Muscle layer of duodenum (tissue), 2 donors: ENCODE results near the gene CACNA1B.
A peak's percentile ranks its signal among the peaks of the same experiment; 100 is the strongest.

ENCODE experiments used
- H3K27ac ChIP-seq: one replicate; pipeline ENCODE4 v1.7.0; 2013; ENCODE audit warnings: mild to moderate bottlenecking, low read length
- H3K27me3 ChIP-seq: one replicate; pipeline ENCODE4 v1.7.0; 2013; ENCODE audit warnings: low read depth, mild to moderate bottlenecking, control low read depth, low read length
- H3K36me3 ChIP-seq, 2 donors: one replicate each; pipeline ENCODE4 v1.7.0; 2013; ENCODE audit warnings: low read length in 2 of 2, control low read depth in 1 of 2, mild to moderate bottlenecking in 1 of 2; ENCODE audit not compliant: insufficient read depth in 2 of 2, control insufficient read depth in 1 of 2
- H3K4me1 ChIP-seq, 2 donors: one replicate each; pipeline ENCODE4 v1.7.0; 2013; ENCODE audit warnings: low read length in 2 of 2, mild to moderate bottlenecking in 2 of 2, control low read depth in 1 of 2, moderate library complexity in 1 of 2; ENCODE audit not compliant: insufficient read depth in 2 of 2, control insufficient read depth in 1 of 2
- H3K4me3 ChIP-seq, 2 donors: one replicate each; pipeline ENCODE4 v1.7.0; 2013; ENCODE audit warnings: low read length in 2 of 2, low read depth in 1 of 2, mild to moderate bottlenecking in 1 of 2
- H3K9me3 ChIP-seq, 2 donors: one replicate each; pipeline ENCODE4 v1.7.0; 2013; ENCODE audit warnings: low read length in 2 of 2, control low read depth in 1 of 2, mild to moderate bottlenecking in 1 of 2; ENCODE audit not compliant: control insufficient read depth in 1 of 2
- donor health status: healthy.

The CACNA1B gene

DNA sequence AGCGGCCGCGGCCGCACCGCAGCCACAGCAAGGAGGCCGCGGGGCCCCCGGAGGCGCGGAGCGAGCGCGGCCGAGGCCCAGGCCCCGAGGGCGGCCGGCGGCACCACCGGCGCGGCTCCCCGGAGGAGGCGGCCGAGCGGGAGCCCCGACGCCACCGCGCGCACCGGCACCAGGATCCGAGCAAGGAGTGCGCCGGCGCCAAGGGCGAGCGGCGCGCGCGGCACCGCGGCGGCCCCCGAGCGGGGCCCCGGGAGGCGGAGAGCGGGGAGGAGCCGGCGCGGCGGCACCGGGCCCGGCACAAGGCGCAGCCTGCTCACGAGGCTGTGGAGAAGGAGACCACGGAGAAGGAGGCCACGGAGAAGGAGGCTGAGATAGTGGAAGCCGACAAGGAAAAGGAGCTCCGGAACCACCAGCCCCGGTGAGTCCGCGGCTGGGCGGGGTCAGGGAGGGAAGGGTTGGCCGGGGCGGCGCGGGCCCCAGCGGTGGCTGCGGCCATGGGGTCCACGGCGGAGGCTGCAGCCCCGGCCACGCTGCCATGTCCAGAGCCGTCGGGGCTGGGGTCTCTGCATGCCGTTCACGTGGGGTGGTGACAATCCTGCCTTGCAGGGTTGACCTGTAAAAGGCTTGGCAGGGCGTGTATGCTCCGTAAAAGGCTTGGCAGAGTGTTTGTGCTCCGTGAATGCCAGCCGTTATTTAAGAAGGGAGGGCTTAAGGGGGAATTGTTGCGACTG, 146.0 kb downstream of the CACNA1B start:
- no peaks in the 10 kb centered on the region for H3K9me3 ChIP-seq
- peaks cover 0 to 10% of the 10 kb centered on the region in 2 donors for H3K4me1 ChIP-seq
- H3K36me3 ChIP-seq: no peaks in the 10 kb centered on the region
- no peak overlapping the region for H3K27ac ChIP-seq
- peaks cover 5% of the 10 kb centered on the region for H3K27me3 ChIP-seq
- H3K4me3 ChIP-seq: peak overlapping the region in 1 of 2 donors; percentile 48

DNA sequence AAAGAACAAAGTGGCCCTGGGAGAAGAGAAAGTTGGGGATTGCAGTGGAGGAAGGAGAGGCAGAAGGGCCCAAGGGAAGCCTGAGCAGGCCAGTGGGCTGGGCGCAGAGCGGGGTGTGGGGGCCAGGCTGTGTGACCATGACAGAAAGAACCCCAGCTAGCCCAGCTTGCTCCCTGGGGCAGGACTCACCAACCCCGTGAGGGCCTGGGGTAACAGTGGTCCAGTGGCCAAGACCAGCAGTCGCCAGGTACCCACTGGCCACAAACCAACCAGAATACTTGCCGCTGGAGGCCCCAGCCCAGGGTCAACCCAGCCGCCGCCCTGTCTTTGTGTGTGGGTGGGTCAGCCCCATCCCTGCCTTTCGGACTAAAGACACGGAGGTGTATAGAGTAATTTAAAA, 146.5 kb downstream of the CACNA1B start:
- Histone ChIP-seq H3K4me1 (peaks cover 0 to 10% of the 10 kb centered on the region in 2 donors), H3K9me3 (no peaks in the 10 kb centered on the region), H3K36me3 (no peaks in the 10 kb centered on the region), H3K27me3 (peaks cover 5% of the 10 kb centered on the region), H3K4me3 (peak overlapping the region in 1 of 2 donors; percentile 48), H3K27ac (no peak overlapping the region)

DNA sequence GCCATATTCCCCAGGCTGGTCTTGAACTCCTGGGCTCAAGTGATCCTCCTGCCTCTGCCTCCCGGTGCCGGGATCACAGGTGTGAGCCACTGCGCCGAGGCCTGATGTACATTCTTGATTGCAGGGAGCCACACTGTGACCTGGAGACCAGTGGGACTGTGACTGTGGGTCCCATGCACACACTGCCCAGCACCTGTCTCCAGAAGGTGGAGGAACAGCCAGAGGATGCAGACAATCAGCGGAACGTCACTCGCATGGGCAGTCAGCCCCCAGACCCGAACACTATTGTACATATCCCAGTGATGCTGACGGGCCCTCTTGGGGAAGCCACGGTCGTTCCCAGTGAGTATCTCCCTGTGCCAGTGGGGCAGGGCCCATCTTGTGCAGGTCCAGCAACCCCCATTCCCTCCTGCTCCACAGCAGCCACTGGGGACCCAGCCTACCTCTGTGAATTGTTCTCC, 147.3 kb downstream of the CACNA1B start:
- Histone ChIP-seq H3K9me3 (no peaks in the 10 kb centered on the region), H3K4me3 (no peak overlapping the region), H3K27me3 (peaks cover 6% of the 10 kb centered on the region), H3K36me3 (no peaks in the 10 kb centered on the region), H3K4me1 (peaks cover 0 to 10% of the 10 kb centered on the region in 2 donors), H3K27ac (no peak overlapping the region)

DNA sequence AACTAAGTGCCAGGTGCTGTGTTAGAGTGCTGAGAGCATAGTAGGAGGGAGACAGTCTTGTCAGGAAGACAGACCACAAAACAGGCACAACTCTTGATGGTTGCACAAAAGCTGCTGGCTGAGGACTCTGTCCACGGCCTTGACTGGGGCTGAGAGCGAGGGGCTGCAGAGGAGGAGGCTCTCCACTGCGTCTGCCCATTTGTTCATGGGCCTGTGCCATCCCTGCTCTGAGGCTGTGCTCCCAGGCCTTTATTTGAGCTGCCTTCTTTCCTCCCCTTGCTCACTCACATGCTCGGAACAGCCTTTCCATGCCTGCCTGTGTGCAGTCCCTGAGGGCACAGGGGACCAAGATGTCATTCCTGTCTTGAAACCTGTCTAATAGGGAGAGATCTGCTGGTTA, 147.8 kb downstream of the CACNA1B start:
- Histone ChIP-seq H3K27ac (no peak overlapping the region), H3K27me3 (peaks cover 8% of the 10 kb centered on the region), H3K9me3 (no peaks in the 10 kb centered on the region), H3K4me1 (peaks cover 0 to 10% of the 10 kb centered on the region in 2 donors), H3K36me3 (no peaks in the 10 kb centered on the region), H3K4me3 (no peak overlapping the region)

DNA sequence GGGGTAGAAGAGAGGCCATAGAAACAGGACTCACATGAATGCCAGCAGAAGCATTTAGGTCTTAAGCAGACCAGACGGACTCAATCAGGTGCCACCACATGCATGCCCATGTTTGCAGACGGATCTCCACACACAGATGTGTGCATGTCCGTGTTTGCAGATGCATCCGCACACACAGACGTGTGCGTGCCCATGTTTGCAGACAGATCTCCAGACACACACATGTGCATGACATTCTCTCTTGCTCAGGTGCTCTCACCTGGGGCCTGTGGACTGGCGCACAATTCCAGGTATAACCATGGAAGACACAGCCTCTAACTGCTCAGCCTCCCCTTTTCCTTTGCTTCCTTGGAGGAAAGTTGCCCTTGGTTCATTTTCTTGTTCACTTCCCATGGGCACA, 148.3 kb downstream of the CACNA1B start:
- Histone ChIP-seq H3K4me1 (peaks cover 0 to 10% of the 10 kb centered on the region in 2 donors), H3K4me3 (no peak overlapping the region), H3K9me3 (no peaks in the 10 kb centered on the region), H3K27me3 (peaks cover 8% of the 10 kb centered on the region), H3K27ac (no peak overlapping the region), H3K36me3 (no peaks in the 10 kb centered on the region)

DNA sequence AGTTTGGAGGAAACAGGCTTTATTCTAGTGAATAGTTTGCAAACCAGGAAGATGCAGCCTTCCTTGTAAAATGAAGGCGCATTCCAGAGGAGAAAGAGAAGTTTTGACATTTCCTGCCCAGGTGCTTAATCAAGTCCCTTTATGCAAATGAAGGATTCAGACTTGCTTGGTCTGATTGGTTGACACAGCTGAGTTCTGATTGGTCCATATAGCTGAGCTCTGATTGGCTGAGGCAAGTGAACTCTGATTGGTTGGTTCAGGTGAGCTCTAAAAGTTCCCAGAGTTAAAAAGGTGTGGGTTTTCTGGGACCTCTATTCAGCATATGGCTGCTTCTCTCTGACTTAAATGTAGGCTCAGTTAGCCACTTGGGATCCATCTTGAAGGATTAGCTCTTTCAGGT, 151.0 kb downstream of the CACNA1B start:
- Histone ChIP-seq H3K27ac (no peak overlapping the region), H3K4me1 (no peaks in the 10 kb centered on the region), H3K4me3 (no peak overlapping the region), H3K9me3 (no peaks in the 10 kb centered on the region), H3K27me3 (peaks cover 3% of the 10 kb centered on the region), H3K36me3 (no peaks in the 10 kb centered on the region)

DNA sequence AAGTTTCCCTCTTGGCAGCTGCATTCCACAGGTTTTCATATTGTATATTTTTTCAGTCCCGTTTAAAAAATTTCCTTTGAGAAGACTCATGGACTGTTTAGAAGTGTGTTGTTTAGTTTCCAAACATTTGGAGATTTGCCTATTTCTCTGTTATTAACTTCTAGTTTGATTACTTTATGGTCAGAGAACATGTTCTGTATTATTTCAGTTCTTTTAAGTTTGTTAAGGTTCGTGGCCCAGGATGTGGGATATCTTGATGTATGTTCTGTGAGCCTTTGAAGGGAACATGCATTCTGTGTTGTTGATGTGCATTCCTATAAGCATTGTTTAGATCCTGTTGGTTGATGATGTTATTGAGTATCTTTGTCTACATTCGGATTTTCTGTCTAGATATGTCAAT, 153.6 kb downstream of the CACNA1B start:
- Histone ChIP-seq H3K27ac (no peak overlapping the region), H3K27me3 (peaks cover 3% of the 10 kb centered on the region), H3K9me3 (no peaks in the 10 kb centered on the region), H3K36me3 (no peaks in the 10 kb centered on the region), H3K4me3 (no peak overlapping the region), H3K4me1 (no peaks in the 10 kb centered on the region)

DNA sequence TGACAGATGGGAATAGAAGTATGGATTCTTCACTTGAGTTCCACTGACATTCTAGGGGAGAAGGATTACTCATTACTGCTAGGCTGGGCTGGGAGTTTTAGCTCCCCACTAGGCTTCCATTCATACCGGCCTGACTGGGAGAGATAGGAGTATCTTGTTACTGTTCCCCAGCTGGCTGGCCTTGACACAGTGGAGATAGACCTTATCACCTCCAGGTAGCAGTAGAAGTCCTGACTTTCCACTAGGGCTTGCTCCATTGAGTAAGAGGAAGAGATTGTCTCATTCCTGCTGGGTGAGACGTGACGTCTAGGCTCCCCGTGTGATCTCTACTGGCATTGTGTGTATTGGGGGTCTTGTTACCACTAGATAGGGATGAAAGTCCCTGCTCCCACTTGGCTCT, 156.4 kb downstream of the CACNA1B start:
- H3K4me1 ChIP-seq: no peaks in the 10 kb centered on the region
- no peaks in the 10 kb centered on the region for H3K9me3 ChIP-seq
- peaks cover 3% of the 10 kb centered on the region for H3K27me3 ChIP-seq

DNA sequence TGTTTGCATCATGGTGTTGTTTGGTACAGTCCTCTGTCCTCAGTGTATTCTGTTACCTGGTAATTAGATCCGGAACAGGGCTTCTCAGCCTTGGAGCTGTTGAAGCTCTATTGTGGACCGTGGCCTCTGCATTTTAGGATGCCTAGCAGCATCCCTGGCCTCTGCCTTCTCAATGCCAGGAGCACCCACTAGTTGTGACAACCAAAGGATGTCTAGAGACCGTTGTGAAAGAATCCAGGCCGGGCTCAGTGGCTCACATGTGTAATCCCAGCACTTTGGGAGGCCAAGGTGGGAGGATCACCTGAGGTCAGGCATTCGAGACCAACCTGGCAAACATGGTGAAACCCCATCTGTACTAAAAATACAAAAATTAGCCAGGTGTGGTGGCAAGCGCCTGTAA, 159.6 kb downstream of the CACNA1B start:
- no peak overlapping the region for H3K27ac ChIP-seq

More for the DNA sequence above, 156.4 kb downstream of the CACNA1B start:
- no peaks in the 10 kb centered on the region for H3K36me3 ChIP-seq
- H3K4me3 ChIP-seq: no peak overlapping the region
- H3K27ac ChIP-seq: no peak overlapping the region

DNA sequence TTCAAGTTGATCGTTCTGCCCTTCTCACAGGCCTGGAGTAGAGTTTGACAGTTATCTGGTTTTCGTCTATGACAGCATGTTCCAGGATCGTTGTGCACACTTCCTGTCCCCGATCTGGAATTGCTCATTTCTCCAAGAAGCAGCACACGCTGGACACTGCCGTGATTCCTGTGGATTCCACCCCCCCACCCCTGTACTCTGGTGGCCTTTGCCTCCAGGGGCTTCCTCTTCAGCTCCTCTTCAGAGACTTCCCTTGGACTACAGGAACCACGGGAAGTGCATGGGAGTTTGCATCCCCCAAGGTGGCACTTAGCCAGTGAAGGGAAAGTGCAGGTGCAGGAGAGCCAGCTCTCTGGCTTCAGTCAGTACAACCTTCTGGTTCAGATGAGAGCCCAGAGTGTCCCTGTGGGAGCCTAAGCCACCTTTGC, 160.7 kb downstream of the CACNA1B start:
- Histone ChIP-seq H3K4me1 (no peaks in the 10 kb centered on the region), H3K27me3 (no peaks in the 10 kb centered on the region), H3K4me3 (no peak overlapping the region), H3K36me3 (no peaks in the 10 kb centered on the region), H3K9me3 (no peaks in the 10 kb centered on the region), H3K27ac (no peak overlapping the region)

More for the DNA sequence above, 159.6 kb downstream of the CACNA1B start:
- Histone ChIP-seq H3K4me1 (no peaks in the 10 kb centered on the region), H3K27me3 (no peaks in the 10 kb centered on the region), H3K4me3 (no peak overlapping the region), H3K9me3 (no peaks in the 10 kb centered on the region), H3K36me3 (no peaks in the 10 kb centered on the region)

DNA sequence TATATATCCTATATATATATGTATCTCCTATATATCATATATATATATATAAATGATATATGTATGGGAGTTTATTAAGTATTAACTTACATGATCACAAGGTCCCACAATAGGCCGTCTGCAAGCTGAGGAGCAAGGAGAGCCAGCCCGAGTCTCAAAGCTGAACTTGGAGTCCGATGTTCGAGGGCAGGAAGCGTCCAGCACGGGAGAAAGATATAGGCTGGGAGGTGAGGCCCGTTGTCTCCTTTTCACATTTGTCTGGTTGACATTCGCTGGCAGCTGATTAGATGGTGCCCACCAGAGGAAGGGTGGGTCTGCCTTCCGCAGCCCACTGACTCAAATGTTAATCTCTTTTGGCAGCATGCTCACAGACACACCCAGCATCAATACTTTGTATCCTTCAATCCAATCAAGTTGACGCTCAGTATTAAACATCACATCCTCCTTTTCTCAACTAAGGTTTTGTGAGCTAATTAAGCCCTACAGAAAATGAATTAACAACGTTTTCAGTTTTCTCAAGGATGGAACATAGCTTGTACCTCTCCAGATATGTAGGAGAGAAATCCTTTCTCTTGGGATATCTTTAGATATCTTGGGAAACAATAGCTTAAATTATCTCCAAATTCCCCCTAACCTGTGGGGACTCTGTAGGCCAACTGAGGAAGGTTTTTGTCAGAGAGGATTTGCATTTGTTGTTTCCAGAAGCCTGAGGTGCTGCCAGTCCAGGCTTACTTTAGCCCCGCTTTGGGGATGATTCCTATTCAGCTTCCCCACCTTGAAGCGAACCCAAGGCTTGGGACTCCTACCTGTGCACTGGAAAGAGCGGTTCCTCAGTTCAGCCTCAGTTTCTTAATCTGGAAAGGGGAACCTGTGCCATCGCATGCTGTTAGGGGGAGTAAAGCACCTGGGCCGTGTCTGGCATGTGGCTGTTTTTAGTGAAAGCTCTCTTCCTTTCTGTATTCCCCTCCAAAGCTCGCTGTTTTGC, 163.2 kb downstream of the CACNA1B start:
- no peaks in the 10 kb centered on the region for H3K36me3 ChIP-seq
- H3K27me3 ChIP-seq: no peaks in the 10 kb centered on the region
- H3K4me3 ChIP-seq: no peak overlapping the region
- no peaks in the 10 kb centered on the region for H3K9me3 ChIP-seq
- H3K4me1 ChIP-seq: no peaks in the 10 kb centered on the region
- H3K27ac ChIP-seq: no peak overlapping the region
